ENCODE measurements around the gene TARM1.

TARM1 gene

DNA sequence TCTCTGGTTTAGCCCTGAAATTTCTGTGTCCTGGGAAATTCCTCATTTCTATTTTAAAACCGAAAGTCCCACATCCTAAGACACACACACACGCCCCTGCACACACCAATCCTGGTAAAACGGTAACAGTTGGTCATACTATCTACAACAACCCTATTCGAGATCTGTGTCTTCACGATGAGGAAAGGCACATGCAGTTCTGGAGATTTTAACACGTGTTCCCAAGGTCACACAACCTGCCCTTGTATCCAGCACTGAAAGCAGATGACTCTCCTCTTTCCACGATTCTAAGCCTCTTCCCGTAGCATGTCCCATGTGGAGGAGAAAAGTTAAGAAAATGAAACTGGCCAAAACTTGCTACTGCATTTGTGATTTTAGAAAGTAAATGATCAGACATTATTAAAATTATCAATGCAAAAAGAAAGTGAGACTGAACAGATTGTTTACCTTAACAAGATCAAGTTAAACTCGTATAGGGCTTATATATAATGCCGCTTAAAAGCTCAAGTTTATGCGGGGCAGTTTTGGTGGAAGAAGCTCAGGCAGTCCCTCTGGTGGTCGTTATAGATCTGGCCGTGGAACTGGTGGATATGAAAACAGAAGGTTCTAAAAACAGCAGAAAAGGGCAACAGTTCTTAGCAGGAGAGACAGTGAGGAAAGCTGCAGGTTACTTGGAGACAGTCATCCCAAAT lies 50.1 kb downstream of the TARM1 start:
- peak; percentile 20 for DNase-seq (ENCODE audit: low spot score)

DNA sequence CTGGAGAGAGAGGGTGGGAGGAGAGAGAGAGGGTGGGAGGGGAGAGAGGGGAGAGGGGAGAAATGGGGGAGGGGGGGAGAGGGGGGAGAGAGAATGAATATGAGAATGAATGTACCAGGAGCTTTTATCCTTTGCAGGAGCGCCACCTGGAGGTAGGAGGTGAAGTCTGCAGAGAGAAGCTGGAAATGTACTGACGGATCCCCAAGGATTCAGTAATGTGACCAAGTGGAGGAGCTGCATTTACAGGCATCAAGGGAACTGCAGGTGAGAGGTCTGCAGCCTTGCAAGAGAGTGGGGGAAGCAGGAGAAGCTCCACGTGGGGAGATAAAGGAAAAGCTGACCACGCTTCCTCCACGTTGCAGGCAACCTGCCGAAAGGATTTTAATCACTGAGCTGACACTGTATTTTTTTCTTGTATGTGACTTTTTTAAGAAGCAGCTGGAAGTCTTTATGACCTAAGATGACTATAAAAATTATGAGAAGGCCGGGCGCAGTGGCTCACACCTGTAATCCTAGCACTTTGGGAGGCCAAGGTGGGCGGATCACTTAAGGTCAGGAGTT lies 51.2 kb downstream of the TARM1 start:
- DNase-seq (ENCODE audit: low spot score), result peak; percentile 66

DNA sequence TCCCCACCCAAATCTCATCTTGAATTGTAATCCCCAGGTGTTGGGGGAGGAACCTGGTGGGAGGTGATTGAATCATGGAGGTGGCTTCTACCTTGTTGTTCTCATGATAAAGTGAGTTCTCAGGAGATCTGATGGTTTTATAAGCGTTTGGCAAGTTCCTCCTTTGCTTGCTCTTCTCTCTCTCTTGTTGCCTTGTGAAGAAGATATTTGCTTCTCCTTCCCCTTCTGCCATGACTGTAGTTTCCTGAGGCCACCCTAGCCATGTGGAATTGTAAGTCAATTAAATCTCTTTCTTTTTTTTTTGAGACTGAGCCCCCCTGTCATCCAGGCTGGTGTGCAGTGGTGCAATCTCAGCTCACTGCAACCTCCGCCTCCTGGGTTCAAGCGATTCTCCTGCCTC lies 51.9 kb downstream of the TARM1 start:
- DNase-seq (ENCODE audit: low spot score), result no peak

DNA sequence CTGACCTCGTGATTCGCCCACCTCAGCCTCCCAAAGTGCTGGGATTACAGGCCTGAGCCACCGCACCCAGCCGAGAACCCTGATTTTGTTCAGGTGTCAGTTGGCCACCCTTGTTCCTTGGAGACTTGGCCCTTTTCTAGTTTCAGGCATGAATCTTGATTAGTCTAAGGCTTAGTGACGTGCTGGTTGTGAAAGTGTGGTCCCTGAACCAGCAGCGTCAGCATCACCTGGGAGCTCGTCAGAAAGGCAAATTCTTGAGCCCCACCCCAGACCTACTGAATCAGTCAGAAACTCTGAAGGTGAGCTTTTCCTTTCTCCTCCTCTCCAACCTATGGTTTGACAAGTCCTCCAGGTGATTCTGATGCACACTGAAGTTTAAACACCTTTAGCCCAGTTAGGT lies 54.5 kb downstream of the TARM1 start:
- DNase-seq (ENCODE audit: low spot score), result no peak

DNA sequence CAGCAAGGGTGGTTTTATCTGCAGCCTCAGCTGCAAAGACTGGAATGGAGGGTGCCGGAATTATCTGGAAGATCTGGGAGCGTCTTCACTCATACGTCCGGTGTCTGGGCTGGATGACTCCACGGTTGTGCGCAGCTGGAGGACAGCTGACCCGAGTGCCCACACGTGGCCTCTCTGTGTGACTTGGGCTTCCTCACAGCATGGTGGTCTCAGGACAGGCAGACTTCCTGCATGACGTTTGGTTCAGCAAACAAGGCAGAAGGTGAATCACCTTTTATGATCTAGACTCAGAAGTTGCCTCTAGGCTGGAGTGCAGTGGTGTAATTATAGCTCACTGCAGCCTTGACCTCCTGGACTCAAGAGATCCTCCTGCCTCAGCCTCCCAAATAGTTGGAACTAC lies 56.5 kb downstream of the TARM1 start:
- DNase-seq (ENCODE audit: low spot score), result no peak

DNA sequence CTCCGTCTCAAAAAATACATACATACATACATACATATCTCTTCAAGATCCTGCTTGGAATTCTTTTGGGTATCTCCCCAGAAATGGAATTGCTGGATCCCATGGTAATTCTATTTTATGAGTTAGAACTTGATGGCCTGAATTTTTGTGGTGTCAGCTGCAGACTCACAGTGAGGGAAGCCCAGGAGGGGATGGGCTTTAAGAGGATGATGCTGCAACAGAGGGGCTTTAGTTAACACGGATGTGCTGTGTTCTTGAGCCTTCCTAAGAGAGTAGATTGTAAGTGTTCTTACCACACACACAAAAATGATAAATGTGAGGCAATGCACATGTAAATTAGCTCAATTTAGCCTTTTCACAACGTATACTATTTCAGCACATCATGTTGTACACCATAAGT lies 58.0 kb downstream of the TARM1 start:
- no peak for DNase-seq (ENCODE audit: low spot score)

DNA sequence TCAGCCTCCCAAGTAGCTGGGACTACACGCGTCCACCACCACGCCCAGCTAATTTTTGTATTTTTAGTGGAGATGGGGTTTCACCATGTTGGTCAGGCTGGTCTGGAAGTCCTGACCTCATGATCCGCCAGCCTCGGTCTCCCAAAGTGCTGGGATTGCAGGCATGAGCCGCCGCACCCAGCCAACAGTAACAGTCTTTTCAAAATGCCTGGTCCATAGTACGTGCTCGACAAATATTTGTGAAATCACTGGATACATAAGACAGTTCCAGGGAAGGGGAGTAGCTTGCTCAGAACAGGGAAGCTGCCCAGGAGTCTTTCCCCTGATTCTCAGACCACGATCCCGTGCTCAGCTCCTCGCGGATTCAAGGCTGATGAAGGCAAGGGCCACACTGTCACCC lies 59.2 kb downstream of the TARM1 start:
- no peak for DNase-seq (ENCODE audit: low spot score)

DNA sequence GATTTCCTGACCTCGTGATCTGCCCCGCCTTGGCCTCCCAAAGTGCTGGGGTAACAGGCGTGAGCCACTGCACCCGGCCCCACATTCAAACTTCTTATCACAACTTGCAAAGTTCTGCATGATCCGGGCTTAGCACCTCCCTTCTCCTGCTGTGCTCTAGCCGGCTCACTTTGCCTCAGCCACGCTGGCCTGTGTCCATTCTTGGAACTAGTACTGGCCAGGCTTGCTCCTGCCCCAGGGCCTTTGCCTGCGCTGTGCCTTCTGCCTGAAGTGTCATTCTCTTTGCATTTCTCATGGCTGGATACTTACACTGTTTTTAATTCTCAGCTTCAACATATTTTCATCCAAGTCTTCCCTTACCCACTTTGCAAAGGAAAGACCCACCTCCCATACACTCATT lies 59.8 kb downstream of the TARM1 start:
- DNase-seq (ENCODE audit: low spot score), result no peak
